Chondrocyte (in vitro differentiated cells): ENCODE results near the gene ZNF385C. TPM values are rescaled to one million over a fixed set of nuclear protein-coding genes. Genes with fewer than 3 reads are reported as not detected.

Experiments used
- DNase-seq: peaks from one replicate; pipeline ENCODE4 v3.0.0; 2021; ENCODE audit warnings: mixed read lengths, low spot score
- H3K27ac Mint-ChIP-seq: one replicate; pipeline ENCODE4 v1.8.0; 2021; ENCODE audit warnings: mild to moderate bottlenecking, moderate library complexity, mixed read lengths; ENCODE audit not compliant: unreplicated experiment
- H3K27me3 Mint-ChIP-seq: 2 replicates; pipeline ENCODE4 v1.8.0; 2021; ENCODE audit warnings: low read depth, mixed read lengths
- H3K36me3 Mint-ChIP-seq: 2 replicates; pipeline ENCODE4 v1.8.0; 2021; ENCODE audit warnings: low read depth, mixed read lengths
- H3K4me1 Mint-ChIP-seq: 2 replicates; pipeline ENCODE4 v1.8.0; 2021; ENCODE audit warnings: low read depth, mild to moderate bottlenecking, mixed read lengths
- H3K4me3 Mint-ChIP-seq: one replicate; pipeline ENCODE4 v1.8.0; 2021; ENCODE audit warnings: mild to moderate bottlenecking, moderate library complexity, mixed read lengths; ENCODE audit not compliant: unreplicated experiment
- H3K9me3 Mint-ChIP-seq: 2 replicates; pipeline ENCODE4 v1.8.0; 2021; ENCODE audit warnings: low read depth, mixed read lengths
- total RNA-seq: library from RNA; stranded (reverse); gene quantifications from 3 replicates; pipeline ENCODE4 v1.2.1, GENCODE V29; 2021
- TF ChIP-seq, protein P1 (sequence below): fragments of 200-600 bp; sonication (generic); IDR thresholded peaks from 2 replicates; pipeline ENCODE4 v1.5.0; 2021; ENCODE audit warnings: antibody characterized with exemption, mild to moderate bottlenecking, moderate library complexity

The ZNF385C gene
- total RNA-seq, 1 donor from 2014 or later = 0.07 TPM

DNA sequence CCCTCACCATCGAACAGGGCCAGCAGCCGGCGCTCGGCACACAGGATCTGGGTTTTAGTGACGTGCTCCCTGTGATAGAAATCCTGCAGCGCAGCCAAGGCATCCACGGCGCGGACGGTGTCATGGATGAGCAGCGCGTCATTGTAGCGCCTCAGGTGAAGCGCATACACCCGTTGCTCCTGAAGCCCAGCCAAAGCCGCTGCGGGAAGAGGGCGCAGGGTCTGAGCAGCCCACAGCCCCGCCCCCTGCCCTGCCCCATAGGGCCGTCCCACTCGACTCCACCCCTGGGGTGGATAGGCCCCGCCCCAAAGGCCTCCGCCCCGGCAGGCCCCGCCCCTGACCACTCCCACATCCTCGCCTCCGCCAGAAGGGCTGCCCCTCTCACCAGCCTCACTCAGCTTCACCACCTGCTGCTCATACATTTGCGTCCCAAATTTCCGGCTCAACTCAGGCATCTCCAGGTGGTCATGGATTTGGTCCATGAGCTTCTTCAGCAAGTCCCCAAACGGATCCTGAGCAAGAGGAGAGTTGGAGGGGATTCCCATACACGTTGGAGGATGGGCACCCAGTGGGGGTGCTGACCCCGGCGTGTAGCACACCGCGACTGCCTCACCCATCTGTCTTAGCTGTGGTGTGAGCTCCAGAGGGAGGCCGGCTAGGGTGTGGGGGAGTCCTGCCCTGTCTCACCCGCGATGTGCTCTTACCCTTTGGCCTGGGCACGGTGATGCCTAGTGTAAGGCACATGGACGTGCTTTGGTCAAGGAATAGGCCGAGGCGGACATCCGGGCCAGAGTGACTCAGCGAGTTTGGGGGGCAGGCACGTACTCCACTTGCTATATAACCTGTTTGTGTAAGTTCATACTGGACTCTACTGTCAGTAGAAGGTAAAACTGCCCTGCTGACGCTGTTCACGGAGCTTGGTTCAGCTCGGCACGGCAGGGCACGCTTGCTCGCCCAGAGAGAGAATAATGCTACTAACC, 9.6 kb upstream of the ZNF385C start:
- H3K27ac Mint-ChIP-seq = no peak overlapping the region
- peaks cover 3% of the 10 kb centered on the region for H3K27me3 Mint-ChIP-seq
- DNase-seq = no peak
- H3K4me1 Mint-ChIP-seq = peaks cover 10% of the 10 kb centered on the region
- TF ChIP-seq, protein P1, sequence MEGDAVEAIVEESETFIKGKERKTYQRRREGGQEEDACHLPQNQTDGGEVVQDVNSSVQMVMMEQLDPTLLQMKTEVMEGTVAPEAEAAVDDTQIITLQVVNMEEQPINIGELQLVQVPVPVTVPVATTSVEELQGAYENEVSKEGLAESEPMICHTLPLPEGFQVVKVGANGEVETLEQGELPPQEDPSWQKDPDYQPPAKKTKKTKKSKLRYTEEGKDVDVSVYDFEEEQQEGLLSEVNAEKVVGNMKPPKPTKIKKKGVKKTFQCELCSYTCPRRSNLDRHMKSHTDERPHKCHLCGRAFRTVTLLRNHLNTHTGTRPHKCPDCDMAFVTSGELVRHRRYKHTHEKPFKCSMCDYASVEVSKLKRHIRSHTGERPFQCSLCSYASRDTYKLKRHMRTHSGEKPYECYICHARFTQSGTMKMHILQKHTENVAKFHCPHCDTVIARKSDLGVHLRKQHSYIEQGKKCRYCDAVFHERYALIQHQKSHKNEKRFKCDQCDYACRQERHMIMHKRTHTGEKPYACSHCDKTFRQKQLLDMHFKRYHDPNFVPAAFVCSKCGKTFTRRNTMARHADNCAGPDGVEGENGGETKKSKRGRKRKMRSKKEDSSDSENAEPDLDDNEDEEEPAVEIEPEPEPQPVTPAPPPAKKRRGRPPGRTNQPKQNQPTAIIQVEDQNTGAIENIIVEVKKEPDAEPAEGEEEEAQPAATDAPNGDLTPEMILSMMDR = no peak
- H3K9me3 Mint-ChIP-seq = no peaks in the 10 kb centered on the region
- H3K4me3 Mint-ChIP-seq = peak overlapping the region; percentile 50
- H3K36me3 Mint-ChIP-seq = no peaks in the 10 kb centered on the region

DNA sequence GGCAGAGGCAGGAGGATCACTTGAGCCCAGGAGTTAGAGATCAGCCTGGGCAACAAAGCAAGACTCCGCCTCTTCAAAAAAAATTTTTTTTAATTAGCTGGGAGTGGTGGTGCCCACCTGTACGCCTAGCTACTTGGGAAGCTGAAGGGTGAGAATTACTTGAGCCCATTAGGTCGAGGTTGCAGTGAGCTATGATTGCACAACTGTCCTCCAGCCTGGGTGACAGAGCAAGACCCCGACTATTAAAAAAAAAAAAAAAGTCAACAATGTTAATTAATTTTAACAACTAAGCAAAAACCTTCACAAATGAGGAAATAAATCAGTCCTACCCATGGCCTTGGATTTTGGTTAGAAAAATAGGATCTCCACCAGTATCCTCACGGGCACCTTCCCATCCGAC, 8.9 kb upstream of the ZNF385C start:
- no peak overlapping the region for H3K27ac Mint-ChIP-seq
- H3K4me1 Mint-ChIP-seq = peaks cover 8% of the 10 kb centered on the region
- no peak overlapping the region for H3K4me3 Mint-ChIP-seq
- no peaks in the 10 kb centered on the region for H3K36me3 Mint-ChIP-seq
- peaks cover 3% of the 10 kb centered on the region for H3K27me3 Mint-ChIP-seq
- DNase-seq = no peak
- TF ChIP-seq, protein P1 = no peak
- no peaks in the 10 kb centered on the region for H3K9me3 Mint-ChIP-seq

DNA sequence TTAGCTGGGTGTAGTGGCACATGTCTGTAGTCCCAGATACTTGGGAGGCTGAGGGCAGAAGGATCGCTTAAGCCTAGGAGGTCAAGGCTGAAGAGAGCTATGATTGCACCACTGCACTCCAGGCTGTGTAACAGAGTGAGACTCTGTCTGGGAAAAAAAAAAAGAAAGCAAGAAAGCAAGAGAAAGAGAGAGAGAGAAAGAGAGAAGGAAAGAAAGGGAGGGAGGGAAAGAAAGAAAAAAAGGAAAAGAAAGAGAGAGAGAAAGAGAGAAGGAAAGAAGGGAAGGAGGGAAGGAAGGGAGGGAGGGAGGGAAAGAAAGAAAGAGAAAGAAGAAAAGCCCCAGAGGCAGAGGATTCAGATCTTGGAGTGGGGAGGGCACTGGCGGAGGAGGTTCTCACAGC, 7.7 kb upstream of the ZNF385C start:
- peaks cover 3% of the 10 kb centered on the region for H3K27me3 Mint-ChIP-seq
- no peaks in the 10 kb centered on the region for H3K36me3 Mint-ChIP-seq
- H3K4me1 Mint-ChIP-seq = peaks cover 9% of the 10 kb centered on the region
- H3K4me3 Mint-ChIP-seq = no peak overlapping the region
- no peak overlapping the region for H3K27ac Mint-ChIP-seq
- no peak for DNase-seq
- H3K9me3 Mint-ChIP-seq = no peaks in the 10 kb centered on the region
- TF ChIP-seq, protein P1 = no peak

DNA sequence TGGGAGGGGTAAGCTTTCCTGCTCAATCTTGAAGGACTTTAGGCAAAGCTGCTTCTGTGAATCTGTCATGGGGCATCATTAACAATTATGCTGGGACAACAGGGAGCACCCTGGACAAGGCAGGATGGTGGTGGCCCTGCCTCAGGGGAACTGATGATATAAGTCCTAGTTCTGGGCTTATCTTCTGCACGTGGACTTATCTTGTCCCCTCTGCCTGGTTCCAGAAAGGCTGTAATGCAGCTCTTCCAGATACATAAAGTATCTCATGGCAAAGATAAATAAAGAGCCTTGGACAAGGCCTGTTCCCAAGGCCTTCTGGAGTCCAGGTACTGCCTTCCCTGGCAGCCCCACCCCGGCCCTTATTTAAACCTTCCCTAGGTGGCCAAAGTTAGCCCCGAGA, 6.0 kb upstream of the ZNF385C start:
- Mint-ChIP-seq H3K4me1 (peaks cover 9% of the 10 kb centered on the region), H3K36me3 (no peaks in the 10 kb centered on the region), H3K27ac (no peak overlapping the region), H3K27me3 (peaks cover 3% of the 10 kb centered on the region), H3K9me3 (no peaks in the 10 kb centered on the region), H3K4me3 (no peak overlapping the region)
- no peak for DNase-seq
- TF ChIP-seq, protein P1 = no peak

DNA sequence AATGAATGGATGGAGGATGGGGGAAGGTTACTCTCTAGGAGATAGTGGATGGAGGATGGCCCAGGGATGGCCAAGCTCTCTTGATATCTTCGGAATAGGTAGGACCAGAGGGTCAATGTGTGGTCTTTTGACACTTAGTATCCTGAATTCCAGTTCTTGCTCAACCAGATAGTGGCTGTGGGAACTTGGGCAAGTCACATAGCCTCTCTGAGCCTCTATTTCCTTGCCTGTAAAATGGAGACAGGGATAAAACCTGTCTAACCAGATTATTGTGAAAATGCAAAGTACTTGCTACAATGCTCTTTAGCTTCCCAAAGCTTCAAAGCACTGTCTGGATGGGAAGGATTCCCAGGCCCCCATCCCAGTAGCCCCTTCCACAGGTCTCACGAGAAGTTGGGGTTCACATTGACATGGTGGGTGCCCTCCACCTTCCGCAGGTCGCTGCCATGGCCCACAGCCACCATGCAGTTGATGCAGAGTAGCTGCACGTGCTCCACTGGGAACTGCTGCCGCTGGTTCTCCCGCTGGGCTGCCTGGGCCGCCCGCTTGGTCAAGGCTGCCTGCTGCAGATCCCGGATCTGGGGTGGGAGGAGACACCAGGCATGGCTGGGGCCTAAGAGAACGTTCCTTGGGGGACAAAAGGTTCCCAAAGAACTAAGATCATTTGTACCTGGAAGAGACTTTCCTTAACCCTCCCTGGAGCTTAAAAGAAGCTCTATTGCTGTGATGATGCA, 5.1 kb upstream of the ZNF385C start:
- no peak overlapping the region for H3K4me3 Mint-ChIP-seq
- H3K9me3 Mint-ChIP-seq = no peaks in the 10 kb centered on the region
- H3K4me1 Mint-ChIP-seq = peaks cover 9% of the 10 kb centered on the region
- no peak for DNase-seq
- TF ChIP-seq, protein P1 = no peak
- no peaks in the 10 kb centered on the region for H3K36me3 Mint-ChIP-seq
- no peak overlapping the region for H3K27ac Mint-ChIP-seq
- H3K27me3 Mint-ChIP-seq = peaks cover 3% of the 10 kb centered on the region
